SK-N-MC (cell line): Measurements from ENCODE around the gene C1S.

Experiments
- DNase-seq: peaks from one replicate; pipeline ENCODE4 v3.0.0-alpha.2; 2011; ENCODE audit warnings: low read depth, low spot score
- H3K27ac ChIP-seq: fragments of 200-600 bp; sonication (generic); 2 replicates; pipeline ENCODE4 v1.5.1; 2016; ENCODE audit warnings: mixed run types
- H3K36me3 ChIP-seq: fragments of 200-600 bp; sonication (generic); 2 replicates; pipeline ENCODE4 v1.6.1; 2017; ENCODE audit warnings: antibody characterized with exemption, low read length, mixed read lengths; ENCODE audit not compliant: insufficient read depth
- H3K4me3 ChIP-seq: fragments of 200-600 bp; sonication (generic); 2 replicates; pipeline ENCODE4 v1.5.1; 2016
- H3K9ac ChIP-seq: fragments of 200-600 bp; sonication (generic); 2 replicates; pipeline ENCODE4 v1.8.0; 2017; ENCODE audit warnings: mixed run types, mixed read lengths; ENCODE audit not compliant: insufficient read length
- H3K9me3 ChIP-seq: fragments of 200-600 bp; sonication (generic); 2 replicates; pipeline ENCODE4 v1.6.1; 2017; ENCODE audit warnings: low read depth, mild to moderate bottlenecking, antibody characterized with exemption, low read length, moderate library complexity, mixed read lengths
- EZH2 ChIP-seq: fragments of 200-600 bp; sonication (generic); IDR thresholded peaks from one replicate; pipeline ENCODE4 v1.6.1; 2017; ENCODE audit warnings: antibody characterized with exemption
- FOXP2 ChIP-seq: optimal IDR thresholded peaks from 2 replicates; pipeline ENCODE3; 2011; ENCODE audit warnings: mild to moderate bottlenecking, moderate library complexity; ENCODE audit not compliant: insufficient read depth; ENCODE audit errors: extremely low read length, control extremely low read depth
- POLR2AphosphoS5 ChIP-seq: IDR thresholded peaks from 2 replicates; pipeline ENCODE4 v1.6.1; 2012; ENCODE audit warnings: mild to moderate bottlenecking, low read depth, low read length, borderline replicate concordance

The C1S gene

GRCh38 chr12:7067096-7067495, 6.6 kb downstream of the C1S start:
- no peak overlapping the region for H3K27ac ChIP-seq
- no peaks in the 10 kb centered on the region for H3K36me3 ChIP-seq
- H3K4me3 ChIP-seq: no peak overlapping the region
- H3K9me3 ChIP-seq: no peaks in the 10 kb centered on the region
- no peak overlapping the region for H3K9ac ChIP-seq
- DNase-seq: no peak
- TF ChIP-seq FOXP2 (no peak), EZH2 (no peak), POLR2AphosphoS5 (no peak)

- no peak for DNase-seq
- H3K9ac ChIP-seq: no peak overlapping the region
- H3K9me3 ChIP-seq: no peaks in the 10 kb centered on the region
- H3K4me3 ChIP-seq: no peak overlapping the region
- H3K27ac ChIP-seq: no peak overlapping the region
- TF ChIP-seq POLR2AphosphoS5: no peak
- H3K36me3 ChIP-seq: no peaks in the 10 kb centered on the region
Measured at GRCh38 chr12:7068240-7068993, 7.9 kb downstream of the C1S start.

GRCh38 chr12:7068994-7069346, 8.5 kb downstream of the C1S start:
- Histone ChIP-seq H3K9ac (no peak overlapping the region), H3K27ac (no peak overlapping the region), H3K36me3 (no peaks in the 10 kb centered on the region), H3K9me3 (no peaks in the 10 kb centered on the region), H3K4me3 (no peak overlapping the region)
- no peak for DNase-seq
- TF ChIP-seq POLR2AphosphoS5: no peak

- DNase-seq: no peak
- Histone ChIP-seq H3K9ac (no peak overlapping the region), H3K4me3 (no peak overlapping the region), H3K36me3 (no peaks in the 10 kb centered on the region), H3K27ac (no peak overlapping the region), H3K9me3 (no peaks in the 10 kb centered on the region)
- no peak for TF ChIP-seq POLR2AphosphoS5
- TF ChIP-seq FOXP2: no peak
- no peak for TF ChIP-seq EZH2
Measured at GRCh38 chr12:7069386-7069785, 8.9 kb downstream of the C1S start.

GRCh38 chr12:7072035-7072434, 11.5 kb downstream of the C1S start:
- Histone ChIP-seq H3K9ac (no peak overlapping the region), H3K9me3 (no peaks in the 10 kb centered on the region), H3K4me3 (no peak overlapping the region), H3K27ac (no peak overlapping the region), H3K36me3 (no peaks in the 10 kb centered on the region)
- no peak for TF ChIP-seq EZH2
- TF ChIP-seq POLR2AphosphoS5: no peak
- no peak for TF ChIP-seq FOXP2
- no peak for DNase-seq

- Histone ChIP-seq H3K9ac (no peak overlapping the region), H3K27ac (no peak overlapping the region), H3K4me3 (no peak overlapping the region), H3K9me3 (no peaks in the 10 kb centered on the region), H3K36me3 (no peaks in the 10 kb centered on the region)
- DNase-seq: no peak
- TF ChIP-seq EZH2 (no peak), POLR2AphosphoS5 (no peak), FOXP2 (no peak)
Measured at GRCh38 chr12:7072554-7072953, 12.0 kb downstream of the C1S start.

- H3K4me3 ChIP-seq: no peak overlapping the region
- DNase-seq: no peak
- H3K9ac ChIP-seq: no peak overlapping the region
- TF ChIP-seq POLR2AphosphoS5 (no peak), FOXP2 (no peak), EZH2 (no peak)
- no peak overlapping the region for H3K27ac ChIP-seq
- no peaks in the 10 kb centered on the region for H3K9me3 ChIP-seq
- no peaks in the 10 kb centered on the region for H3K36me3 ChIP-seq
Measured at GRCh38 chr12:7073946-7074345, 13.4 kb downstream of the C1S start.

- H3K27ac ChIP-seq: no peak overlapping the region
- TF ChIP-seq EZH2 (no peak), FOXP2 (no peak), POLR2AphosphoS5 (no peak)
Measured at GRCh38 chr12:7075518-7075917, 15.0 kb downstream of the C1S start.

GRCh38 chr12:7075939-7076338, 15.4 kb downstream of the C1S start:
- Histone ChIP-seq H3K36me3 (no peaks in the 10 kb centered on the region), H3K4me3 (no peak overlapping the region), H3K9me3 (no peaks in the 10 kb centered on the region), H3K27ac (no peak overlapping the region), H3K9ac (no peak overlapping the region)
- no peak for DNase-seq
- TF ChIP-seq EZH2 (no peak), POLR2AphosphoS5 (no peak), FOXP2 (no peak)

More at GRCh38 chr12:7075518-7075917, 15.0 kb downstream of the C1S start:
- no peaks in the 10 kb centered on the region for H3K36me3 ChIP-seq
- no peak overlapping the region for H3K9ac ChIP-seq
- H3K4me3 ChIP-seq: no peak overlapping the region
- no peaks in the 10 kb centered on the region for H3K9me3 ChIP-seq
- DNase-seq: no peak
